ENCODE data around the gene SEMA6A.

Gene SEMA6A

DNA sequence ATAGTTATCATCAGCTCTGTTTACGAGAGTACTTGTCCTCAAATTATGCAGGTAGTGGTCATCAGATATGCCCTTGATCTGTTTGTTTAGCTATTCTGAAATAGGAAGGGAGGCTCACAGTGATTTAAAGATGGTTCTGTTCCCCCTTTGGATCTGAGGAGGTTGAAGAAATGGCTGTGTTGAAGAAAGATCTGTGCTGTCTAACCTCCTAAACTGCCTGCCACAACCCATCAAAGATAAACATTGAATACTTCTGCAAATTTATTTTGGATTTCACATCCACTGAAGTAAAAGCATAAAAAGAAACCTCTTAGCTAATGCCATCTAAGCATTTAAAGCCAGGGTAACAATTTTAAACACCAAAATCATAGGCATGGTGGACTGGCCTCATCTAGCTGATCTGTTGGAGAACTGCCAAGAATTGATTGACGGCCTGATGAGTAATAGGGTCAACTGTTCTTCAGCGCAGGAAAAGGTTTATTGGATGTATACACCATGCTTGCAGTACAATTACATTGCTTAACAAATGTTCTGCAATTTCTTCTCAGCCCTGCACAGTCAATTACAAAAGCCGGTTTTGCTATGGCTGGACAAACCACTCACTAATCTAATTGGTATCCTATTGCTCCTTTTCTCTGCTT, 97.6 kb downstream of the SEMA6A start:
- TF ChIP-seq, protein P1, sequence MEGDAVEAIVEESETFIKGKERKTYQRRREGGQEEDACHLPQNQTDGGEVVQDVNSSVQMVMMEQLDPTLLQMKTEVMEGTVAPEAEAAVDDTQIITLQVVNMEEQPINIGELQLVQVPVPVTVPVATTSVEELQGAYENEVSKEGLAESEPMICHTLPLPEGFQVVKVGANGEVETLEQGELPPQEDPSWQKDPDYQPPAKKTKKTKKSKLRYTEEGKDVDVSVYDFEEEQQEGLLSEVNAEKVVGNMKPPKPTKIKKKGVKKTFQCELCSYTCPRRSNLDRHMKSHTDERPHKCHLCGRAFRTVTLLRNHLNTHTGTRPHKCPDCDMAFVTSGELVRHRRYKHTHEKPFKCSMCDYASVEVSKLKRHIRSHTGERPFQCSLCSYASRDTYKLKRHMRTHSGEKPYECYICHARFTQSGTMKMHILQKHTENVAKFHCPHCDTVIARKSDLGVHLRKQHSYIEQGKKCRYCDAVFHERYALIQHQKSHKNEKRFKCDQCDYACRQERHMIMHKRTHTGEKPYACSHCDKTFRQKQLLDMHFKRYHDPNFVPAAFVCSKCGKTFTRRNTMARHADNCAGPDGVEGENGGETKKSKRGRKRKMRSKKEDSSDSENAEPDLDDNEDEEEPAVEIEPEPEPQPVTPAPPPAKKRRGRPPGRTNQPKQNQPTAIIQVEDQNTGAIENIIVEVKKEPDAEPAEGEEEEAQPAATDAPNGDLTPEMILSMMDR (IDR thresholded peaks at IDR 0.05; ENCODE audit: extremely low read depth, missing control alignments): no peak
- DNase-seq (ENCODE audit: low spot score): no peak

DNA sequence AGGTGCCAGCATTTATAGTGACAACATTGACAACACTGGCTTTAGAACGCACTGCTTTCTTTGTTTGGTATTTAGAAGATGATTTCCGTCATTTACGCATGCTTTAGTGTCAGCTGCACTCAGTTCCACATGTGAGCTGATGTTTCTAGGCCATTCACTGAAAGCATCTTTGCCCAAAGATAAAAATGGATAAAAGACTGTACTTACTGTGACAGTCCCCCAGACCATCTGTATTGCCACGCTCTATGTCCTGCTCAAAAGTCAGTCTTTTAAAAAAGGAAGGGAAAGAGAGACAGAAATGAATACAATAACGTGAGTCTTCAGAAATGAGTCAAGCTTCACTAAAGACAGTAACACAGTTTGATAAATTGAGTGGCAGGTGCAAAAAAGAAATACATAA, 99.3 kb downstream of the SEMA6A start:
- TF ChIP-seq, protein P1 (IDR thresholded peaks at IDR 0.05; ENCODE audit: extremely low read depth, missing control alignments): no peak
- DNase-seq (ENCODE audit: low spot score): peak; percentile 19

- TF ChIP-seq, protein P1 (IDR thresholded peaks at IDR 0.05; ENCODE audit: extremely low read depth, missing control alignments): no peak
- DNase-seq (ENCODE audit: low spot score): no peak
Measured at GRCh38 chr5:116473706-116474105, 100.9 kb downstream of the SEMA6A start.

DNA sequence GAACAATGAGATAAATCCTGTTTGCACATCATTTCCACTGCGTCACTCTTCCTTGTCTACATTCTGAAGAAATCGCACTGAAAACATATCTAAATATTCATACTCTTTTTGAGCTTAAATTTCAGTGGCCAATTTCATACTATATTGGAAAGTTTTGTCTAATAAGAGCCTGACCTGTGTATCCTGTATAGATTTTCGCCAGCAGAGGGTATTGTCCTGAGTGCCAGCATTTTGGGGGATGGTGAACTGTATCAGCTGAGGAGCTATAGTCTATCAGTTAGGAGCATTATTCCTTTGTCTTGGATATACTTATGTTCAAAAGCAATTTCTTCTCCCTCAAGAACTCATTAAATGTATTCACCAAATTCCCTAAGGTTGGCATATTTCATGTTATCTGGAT, 102.3 kb downstream of the SEMA6A start:
- TF ChIP-seq, protein P1 (IDR thresholded peaks at IDR 0.05; ENCODE audit: extremely low read depth, missing control alignments): no peak
- DNase-seq (ENCODE audit: low spot score): no peak

DNA sequence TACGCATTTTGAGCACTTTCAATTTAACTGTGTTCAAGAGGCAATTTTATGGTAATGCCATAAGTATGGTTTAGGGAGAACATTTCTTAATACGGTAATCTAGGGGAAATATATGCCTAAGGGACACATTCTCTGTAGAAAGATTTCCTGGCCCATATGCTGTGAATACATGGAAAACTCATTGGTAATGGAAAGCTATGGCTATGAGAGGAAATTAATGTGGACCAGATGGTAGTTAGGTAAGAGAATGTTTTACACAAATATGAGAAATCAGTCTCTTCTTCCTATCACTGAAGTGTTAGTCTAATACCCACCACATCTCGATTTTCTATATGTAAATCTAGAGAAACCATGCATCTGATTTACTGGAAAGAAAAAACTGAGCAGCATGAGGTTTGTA, 105.0 kb downstream of the SEMA6A start:
- no peak for DNase-seq (ENCODE audit: low spot score)

DNA sequence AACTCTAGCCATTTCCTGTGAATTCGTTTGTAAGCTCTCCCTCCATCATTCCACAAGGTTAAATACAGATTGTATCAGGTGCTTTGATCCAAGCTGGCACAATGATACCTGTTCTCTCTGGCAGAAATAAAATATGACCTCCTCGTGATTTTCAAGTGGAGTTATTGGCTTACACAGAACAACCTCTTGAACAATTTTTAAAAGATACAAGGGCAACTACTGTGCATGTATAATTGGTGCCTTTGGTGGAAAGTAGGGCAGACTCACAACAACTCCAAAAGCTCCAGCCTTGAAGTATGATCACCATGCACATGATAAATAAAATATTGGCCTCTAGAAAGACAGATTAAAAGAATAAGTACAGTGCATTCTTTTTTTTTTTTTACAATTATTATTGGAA, 106.0 kb downstream of the SEMA6A start:
- TF ChIP-seq, protein P1 (IDR thresholded peaks at IDR 0.05; ENCODE audit: extremely low read depth, missing control alignments): no peak
- no peak for DNase-seq (ENCODE audit: low spot score)

More for the DNA sequence above, 105.0 kb downstream of the SEMA6A start:
- TF ChIP-seq, protein P1 (IDR thresholded peaks at IDR 0.05; ENCODE audit: extremely low read depth, missing control alignments): no peak

DNA sequence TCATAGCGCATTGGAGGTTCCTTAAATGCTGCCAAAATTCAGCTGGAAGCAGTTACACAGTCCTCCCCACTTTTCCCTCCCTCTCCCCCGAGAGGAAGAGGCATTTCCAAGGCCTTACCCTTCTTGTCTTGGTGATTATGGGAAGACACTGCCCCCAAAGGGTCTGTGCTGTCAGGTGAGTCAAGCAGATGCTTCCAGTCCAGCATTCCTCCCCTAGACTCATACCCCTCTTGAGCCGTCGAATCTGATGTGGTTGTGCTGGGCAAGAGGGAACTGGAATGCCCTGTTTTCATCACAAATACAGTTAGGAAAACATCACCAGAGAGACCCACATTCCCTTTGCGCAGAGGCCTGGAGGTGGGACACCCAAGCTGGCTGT, 107.2 kb downstream of the SEMA6A start:
- TF ChIP-seq, protein P1 (IDR thresholded peaks at IDR 0.05; ENCODE audit: extremely low read depth, missing control alignments): no peak
- DNase-seq (ENCODE audit: low spot score): no peak

All from GM20000 (cell line).